WERI-Rb-1 (cell line): Measurements from ENCODE around the gene NTRK2.

Experiments
- DNase-seq: peaks from one replicate; pipeline ENCODE4 v3.0.0-alpha.2; 2020
- H3K27ac ChIP-seq: fragments of 250-450 bp; sonication (Bioruptor Pico); 2 replicates; pipeline ENCODE4 v1.5.1; 2020; ENCODE audit warnings: mild to moderate bottlenecking, moderate library complexity
- H3K27me3 ChIP-seq: fragments of 250-450 bp; sonication (Bioruptor Pico); 2 replicates; pipeline ENCODE4 v1.5.1; 2021; ENCODE audit warnings: mild to moderate bottlenecking, low read depth, moderate library complexity; ENCODE audit not compliant: insufficient read depth, severe bottlenecking
- H3K36me3 ChIP-seq: fragments of 250-450 bp; sonication (Bioruptor Pico); 2 replicates; pipeline ENCODE4 v1.5.1; 2020; ENCODE audit warnings: mild to moderate bottlenecking, moderate library complexity
- H3K4me3 ChIP-seq: 2 replicates; pipeline ENCODE4 v1.5.1; 2011; ENCODE audit warnings: low read depth, mild to moderate bottlenecking, control low read depth, low read length
- H3K9me3 ChIP-seq: fragments of 250-450 bp; sonication (Bioruptor Pico); 2 replicates; pipeline ENCODE4 v1.5.1; 2021; ENCODE audit warnings: mild to moderate bottlenecking, moderate library complexity; ENCODE audit not compliant: severe bottlenecking
- TF ChIP-seq, protein P1 (sequence below): IDR thresholded peaks from 2 replicates; pipeline ENCODE4 v1.5.1; 2011; ENCODE audit warnings: low read depth, mild to moderate bottlenecking, control low read depth, inconsistent platforms, low read length

NTRK2 gene

GRCh38 chr9:84993105-84993504 is 323.6 kb downstream of the NTRK2 start:
- peaks cover 56% of the 10 kb centered on the region for H3K27me3 ChIP-seq
- no peak overlapping the region for H3K27ac ChIP-seq
- DNase-seq: no peak
- TF ChIP-seq, protein P1, sequence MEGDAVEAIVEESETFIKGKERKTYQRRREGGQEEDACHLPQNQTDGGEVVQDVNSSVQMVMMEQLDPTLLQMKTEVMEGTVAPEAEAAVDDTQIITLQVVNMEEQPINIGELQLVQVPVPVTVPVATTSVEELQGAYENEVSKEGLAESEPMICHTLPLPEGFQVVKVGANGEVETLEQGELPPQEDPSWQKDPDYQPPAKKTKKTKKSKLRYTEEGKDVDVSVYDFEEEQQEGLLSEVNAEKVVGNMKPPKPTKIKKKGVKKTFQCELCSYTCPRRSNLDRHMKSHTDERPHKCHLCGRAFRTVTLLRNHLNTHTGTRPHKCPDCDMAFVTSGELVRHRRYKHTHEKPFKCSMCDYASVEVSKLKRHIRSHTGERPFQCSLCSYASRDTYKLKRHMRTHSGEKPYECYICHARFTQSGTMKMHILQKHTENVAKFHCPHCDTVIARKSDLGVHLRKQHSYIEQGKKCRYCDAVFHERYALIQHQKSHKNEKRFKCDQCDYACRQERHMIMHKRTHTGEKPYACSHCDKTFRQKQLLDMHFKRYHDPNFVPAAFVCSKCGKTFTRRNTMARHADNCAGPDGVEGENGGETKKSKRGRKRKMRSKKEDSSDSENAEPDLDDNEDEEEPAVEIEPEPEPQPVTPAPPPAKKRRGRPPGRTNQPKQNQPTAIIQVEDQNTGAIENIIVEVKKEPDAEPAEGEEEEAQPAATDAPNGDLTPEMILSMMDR: no peak
- no peak overlapping the region for H3K4me3 ChIP-seq
- H3K36me3 ChIP-seq: no peaks in the 10 kb centered on the region
- no peaks in the 10 kb centered on the region for H3K9me3 ChIP-seq

- TF ChIP-seq, protein P1: no peak
- Histone ChIP-seq H3K27me3 (peaks cover 43% of the 10 kb centered on the region), H3K9me3 (peaks cover 3% of the 10 kb centered on the region), H3K4me3 (no peak overlapping the region), H3K27ac (no peak overlapping the region), H3K36me3 (no peaks in the 10 kb centered on the region)
- DNase-seq: no peak
These were observed 326.5 kb downstream of the NTRK2 start for GRCh38 chr9:84996029-84996428.

GRCh38 chr9:84996716-84997115 is 327.2 kb downstream of the NTRK2 start:
- no peak overlapping the region for H3K27ac ChIP-seq
- no peak overlapping the region for H3K4me3 ChIP-seq
- H3K27me3 ChIP-seq: peaks cover 42% of the 10 kb centered on the region

GRCh38 chr9:84997472-84997871 is 327.9 kb downstream of the NTRK2 start:
- Histone ChIP-seq H3K27ac (no peak overlapping the region), H3K4me3 (no peak overlapping the region), H3K27me3 (peaks cover 39% of the 10 kb centered on the region), H3K36me3 (no peaks in the 10 kb centered on the region), H3K9me3 (peaks cover 4% of the 10 kb centered on the region)
- TF ChIP-seq, protein P1: no peak
- DNase-seq: no peak

More at GRCh38 chr9:84996716-84997115, 327.2 kb downstream of the NTRK2 start:
- no peak for DNase-seq
- Histone ChIP-seq H3K9me3 (peaks cover 4% of the 10 kb centered on the region), H3K36me3 (no peaks in the 10 kb centered on the region)
- TF ChIP-seq, protein P1: no peak

DNA sequence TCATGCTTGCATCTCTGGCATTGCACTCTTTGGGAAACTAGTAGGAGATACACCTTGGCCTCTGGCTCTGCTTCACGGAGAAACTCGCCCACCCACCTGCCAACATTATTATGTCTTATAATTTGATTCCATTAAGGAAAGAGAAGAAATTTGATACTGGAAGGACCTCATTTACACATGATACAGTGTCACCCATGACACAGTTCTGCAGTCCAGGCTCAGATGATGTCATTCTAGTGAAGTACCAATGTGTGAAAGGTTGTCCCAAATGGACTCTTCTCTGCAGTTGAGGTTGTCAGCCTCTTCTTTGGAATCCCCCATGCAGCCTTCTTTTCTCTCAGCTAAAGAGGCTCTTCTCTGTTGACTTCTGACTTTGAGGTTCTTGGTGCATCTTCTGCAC is 329.1 kb downstream of the NTRK2 start:
- DNase-seq: no peak
- Histone ChIP-seq H3K27ac (no peak overlapping the region), H3K27me3 (peaks cover 42% of the 10 kb centered on the region), H3K36me3 (no peaks in the 10 kb centered on the region), H3K9me3 (peaks cover 4% of the 10 kb centered on the region), H3K4me3 (no peak overlapping the region)
- TF ChIP-seq, protein P1: no peak

DNA sequence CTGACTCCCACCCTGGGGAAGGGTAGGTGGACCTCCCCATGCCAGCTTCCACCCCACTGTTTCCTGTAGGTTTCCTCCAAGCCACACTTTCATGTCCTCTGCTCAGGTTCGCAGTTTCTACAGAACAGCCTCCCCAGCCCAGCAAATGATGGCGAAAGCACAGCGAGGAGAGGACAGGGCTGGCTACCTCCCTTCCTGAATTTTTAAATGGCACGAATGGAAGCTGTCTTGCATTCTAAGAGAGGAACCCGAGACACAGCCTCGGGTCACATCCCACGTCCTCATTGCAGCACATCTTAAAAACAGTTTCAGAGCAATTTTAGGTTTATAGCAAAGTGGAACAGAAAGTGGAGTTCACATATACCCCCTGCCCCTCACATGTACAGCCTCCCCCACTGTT is 330.3 kb downstream of the NTRK2 start:
- Histone ChIP-seq H3K4me3 (no peak overlapping the region), H3K9me3 (peaks cover 4% of the 10 kb centered on the region), H3K36me3 (no peaks in the 10 kb centered on the region), H3K27ac (no peak overlapping the region), H3K27me3 (peaks cover 46% of the 10 kb centered on the region)
- DNase-seq: no peak
- TF ChIP-seq, protein P1: no peak
